ENCODE data around the gene MS4A6A.
"Not testable (repeated sequence)": the region's sequence is repeated elsewhere in the genome, so short reads cannot be mapped to it uniquely, and the experiment has no call there.

Gene MS4A6A

GRCh38 chr11:60130496-60130895 is 52.4 kb downstream of the MS4A6A start:
- no peak for FAIRE-seq

GRCh38 chr11:60129853-60130252 is 53.0 kb downstream of the MS4A6A start:
- FAIRE-seq (no peak), DNase-seq (ENCODE audit: insufficient read length, low spot score) (no peak)

More at GRCh38 chr11:60130496-60130895, 52.4 kb downstream of the MS4A6A start:
- no peak for DNase-seq (ENCODE audit: insufficient read length, low spot score)

- not testable (repeated sequence) for DNase-seq (ENCODE audit: insufficient read length, low spot score); FAIRE-seq
Observed at GRCh38 chr11:60128866-60129265, 54.0 kb downstream of the MS4A6A start.

- FAIRE-seq, result no peak
Observed at GRCh38 chr11:60128376-60128775, 54.5 kb downstream of the MS4A6A start.

GRCh38 chr11:60127311-60127811 is 55.5 kb downstream of the MS4A6A start:
- no peak for FAIRE-seq

More at GRCh38 chr11:60128376-60128775, 54.5 kb downstream of the MS4A6A start:
- DNase-seq (ENCODE audit: insufficient read length, low spot score), result no peak

GRCh38 chr11:60125956-60126585 is 56.8 kb downstream of the MS4A6A start:
- no peak for FAIRE-seq

More at GRCh38 chr11:60127311-60127811, 55.5 kb downstream of the MS4A6A start:
- no peak for DNase-seq (ENCODE audit: insufficient read length, low spot score)

GRCh38 chr11:60124802-60125432 is 58.0 kb downstream of the MS4A6A start:
- no peak for FAIRE-seq

More at GRCh38 chr11:60125956-60126585, 56.8 kb downstream of the MS4A6A start:
- no peak for DNase-seq (ENCODE audit: insufficient read length, low spot score)

More at GRCh38 chr11:60124802-60125432, 58.0 kb downstream of the MS4A6A start:
- DNase-seq (ENCODE audit: insufficient read length, low spot score), result no peak
